H1 (cell line): Measurements from ENCODE around the gene IL6ST. TPM values are rescaled to one million over a fixed set of nuclear protein-coding genes. Genes with fewer than 3 reads are reported as not detected.

ENCODE experiments used
- CHD7 ChIP-seq: fragments of 300-600 bp; sonication (generic); IDR thresholded peaks from 2 replicates; pipeline ENCODE4 v1.7.1; 2012; ENCODE audit warnings: low read length, moderate library complexity, mild to moderate bottlenecking, inconsistent platforms; ENCODE audit not compliant: insufficient replicate concordance
- SUZ12 ChIP-seq: fragments of 200-600 bp; sonication (generic); IDR thresholded peaks from 2 replicates; pipeline ENCODE4 v1.6.1; 2012; ENCODE audit warnings: mild to moderate bottlenecking, inconsistent platforms, low read length, moderate library complexity, mixed read lengths
- ZNF274 ChIP-seq: IDR thresholded peaks from 2 replicates; pipeline ENCODE4 v1.7.0; 2012; ENCODE audit warnings: low read length, borderline replicate concordance; ENCODE audit errors: extremely low read depth
- polyA plus RNA-seq, 7 experiments: library from polyadenylated mRNA; depleted of rRNA in 3 of 7; stranded (reverse) in 5 of 7; unstranded in 2 of 7; fragments of >200 nt in 5 of 7; fragments of 200-250 nt in 2 of 7; gene quantifications; 1 replicate in 5 of 7; 2 replicates in 1 of 7; 4 replicates in 1 of 7; pipeline versions ENCODE4 v1.2.1 to v1.2.3, GENCODE V29; 2011 to 2013; ENCODE audit warnings: missing spikeins in 2 of 7, mixed read lengths in 2 of 7
- total RNA-seq: library from RNA; stranded (reverse); fragmentation: NEBNext Ultra II Directional; extraction: Animal tissue kit (Norgen Biotek cat#: 25700); gene quantifications from 2 replicates; pipeline ENCODE4 v1.2.1, GENCODE V29; 2021

Gene IL6ST
- total and polyA plus RNA-seq, 2 of the 8 experiments (the other 6 are each of a cell fraction or from before 2014, with no cell fraction given), result 1.4 to 11.1 TPM

- no peak for TF ChIP-seq CHD7
- TF ChIP-seq ZNF274, result no peak
- TF ChIP-seq SUZ12, result no peak
- TF ChIP-seq, all 59 proteins: peak for 0
These were observed 34.7 kb upstream of the IL6ST start (continued) for GRCh38 chr5:56029457-56029856.
